Activated naive CD4-positive, alpha-beta T cell (primary cell): Measurements from ENCODE around the gene PKDCC.
A peak's percentile ranks its signal among the peaks of the same experiment; 100 is the strongest.

Experiments used
- DNase-seq, 4 experiments: peaks; one replicate each; lab custom pipeline; 2025; lab: John Stamatoyannopoulos, UW

Gene PKDCC, protein sequence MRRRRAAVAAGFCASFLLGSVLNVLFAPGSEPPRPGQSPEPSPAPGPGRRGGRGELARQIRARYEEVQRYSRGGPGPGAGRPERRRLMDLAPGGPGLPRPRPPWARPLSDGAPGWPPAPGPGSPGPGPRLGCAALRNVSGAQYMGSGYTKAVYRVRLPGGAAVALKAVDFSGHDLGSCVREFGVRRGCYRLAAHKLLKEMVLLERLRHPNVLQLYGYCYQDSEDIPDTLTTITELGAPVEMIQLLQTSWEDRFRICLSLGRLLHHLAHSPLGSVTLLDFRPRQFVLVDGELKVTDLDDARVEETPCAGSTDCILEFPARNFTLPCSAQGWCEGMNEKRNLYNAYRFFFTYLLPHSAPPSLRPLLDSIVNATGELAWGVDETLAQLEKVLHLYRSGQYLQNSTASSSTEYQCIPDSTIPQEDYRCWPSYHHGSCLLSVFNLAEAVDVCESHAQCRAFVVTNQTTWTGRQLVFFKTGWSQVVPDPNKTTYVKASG

DNA sequence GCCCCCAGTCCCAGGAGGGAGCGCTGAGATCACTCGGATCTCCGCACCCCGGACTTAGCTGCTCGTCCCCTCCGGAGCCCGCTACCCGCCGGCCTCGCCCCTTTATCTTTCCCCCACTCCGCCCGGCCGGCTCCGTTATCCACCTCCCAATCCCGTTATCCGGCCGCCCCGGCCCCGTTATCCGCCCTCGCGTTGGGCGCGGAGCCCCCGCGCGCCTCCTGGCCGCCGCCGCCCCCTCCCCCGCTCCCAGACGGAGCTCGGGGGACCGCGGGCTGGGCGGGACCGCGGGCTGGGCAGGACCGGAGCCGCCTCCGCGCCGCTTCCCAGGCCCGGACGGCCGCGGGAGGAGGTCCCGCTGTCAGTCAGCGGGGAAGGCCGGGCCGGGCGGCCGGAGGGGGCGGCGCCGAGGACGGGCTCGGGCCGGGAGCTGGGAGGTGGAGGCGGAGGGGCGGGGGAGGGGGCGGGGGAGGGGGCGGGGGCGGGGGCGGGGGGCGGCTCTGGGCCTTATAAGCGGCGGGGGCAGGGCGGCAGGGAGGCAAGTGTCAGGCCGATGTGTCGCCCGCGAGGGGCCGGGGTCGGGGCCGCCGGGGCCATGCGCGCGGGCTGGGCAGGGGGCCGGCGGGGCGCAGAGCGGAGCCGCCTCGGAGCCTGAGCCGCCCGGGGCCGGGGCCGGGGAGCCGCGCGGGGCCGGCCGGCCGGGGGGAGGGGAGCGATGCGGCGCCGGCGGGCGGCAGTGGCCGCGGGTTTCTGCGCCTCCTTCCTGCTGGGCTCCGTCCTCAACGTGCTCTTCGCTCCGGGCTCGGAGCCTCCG, at the start of gene PKDCC:
PKDCC (plus strand) TSS at position 534 of the 811 bp plus-strand sequence; CDS start at position 713, 179 bp downstream.
- peak in 1 of 4 experiments; percentile 4 for DNase-seq

GRCh38 chr2:41998186-41999127, 49.4 kb upstream of the PKDCC start:
- no peak for DNase-seq

DNA sequence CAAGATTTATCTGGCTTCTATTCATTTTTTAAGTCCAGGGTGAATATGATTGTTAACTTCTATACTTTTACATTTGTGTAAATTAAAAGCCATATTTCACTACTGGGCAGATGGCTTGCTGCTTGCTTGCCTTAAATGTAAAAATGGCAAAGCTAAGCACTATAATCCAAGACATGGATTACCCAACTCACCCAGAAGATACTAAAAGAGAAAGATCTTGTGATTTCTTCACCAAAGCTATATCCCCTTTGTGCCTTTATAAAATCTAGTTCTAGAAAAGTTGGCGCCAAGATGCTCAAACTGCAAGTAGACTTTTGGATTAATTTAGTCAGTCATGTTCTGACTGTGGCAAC, 48.7 kb upstream of the PKDCC start:
- no peak for DNase-seq

GRCh38 chr2:41999592-42000281, 48.1 kb upstream of the PKDCC start:
- no peak for DNase-seq

DNA sequence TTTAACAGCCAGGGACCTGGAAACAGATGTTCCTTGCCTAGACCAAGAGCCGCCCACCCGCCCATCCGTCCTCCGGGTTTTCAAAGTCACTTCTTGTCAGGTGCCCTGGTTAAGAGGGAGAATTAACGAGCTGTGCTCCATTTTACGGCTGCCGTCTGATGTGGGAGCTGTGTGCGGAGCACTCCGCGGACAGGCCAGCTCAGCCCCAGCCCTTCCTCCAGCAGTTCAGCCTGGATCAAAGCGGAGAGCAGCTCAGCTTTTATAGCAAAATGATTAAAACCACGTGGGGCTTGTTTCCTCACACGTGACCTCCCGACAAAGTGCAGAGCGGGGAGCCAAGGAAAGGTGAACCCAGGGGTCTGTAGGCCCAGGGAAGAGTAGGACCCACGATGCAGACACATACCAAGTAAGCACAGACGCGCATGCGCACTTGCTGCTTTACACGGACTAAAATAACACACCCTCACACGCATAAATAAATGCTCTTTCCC, 46.1 kb upstream of the PKDCC start:
- DNase-seq = no peak

DNA sequence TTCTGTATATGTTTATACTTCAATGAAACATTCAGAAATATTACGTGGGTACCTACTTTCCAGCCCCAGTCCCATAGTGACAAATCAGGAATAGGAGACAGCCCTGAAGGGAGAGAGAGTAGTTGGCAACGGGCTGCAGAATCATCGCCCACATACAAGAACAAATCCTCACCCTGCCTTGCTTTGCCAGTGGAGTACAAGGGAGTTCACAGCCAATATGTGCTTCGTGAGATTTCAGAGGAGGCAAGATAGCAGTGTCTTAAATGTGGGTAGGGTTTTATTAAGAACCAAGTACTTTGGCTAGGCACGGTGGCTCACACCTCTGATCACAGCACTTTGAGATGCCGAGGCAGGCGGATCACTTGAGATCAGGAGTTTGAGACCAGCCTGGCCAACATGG, 40.3 kb upstream of the PKDCC start:
- no peak for DNase-seq

DNA sequence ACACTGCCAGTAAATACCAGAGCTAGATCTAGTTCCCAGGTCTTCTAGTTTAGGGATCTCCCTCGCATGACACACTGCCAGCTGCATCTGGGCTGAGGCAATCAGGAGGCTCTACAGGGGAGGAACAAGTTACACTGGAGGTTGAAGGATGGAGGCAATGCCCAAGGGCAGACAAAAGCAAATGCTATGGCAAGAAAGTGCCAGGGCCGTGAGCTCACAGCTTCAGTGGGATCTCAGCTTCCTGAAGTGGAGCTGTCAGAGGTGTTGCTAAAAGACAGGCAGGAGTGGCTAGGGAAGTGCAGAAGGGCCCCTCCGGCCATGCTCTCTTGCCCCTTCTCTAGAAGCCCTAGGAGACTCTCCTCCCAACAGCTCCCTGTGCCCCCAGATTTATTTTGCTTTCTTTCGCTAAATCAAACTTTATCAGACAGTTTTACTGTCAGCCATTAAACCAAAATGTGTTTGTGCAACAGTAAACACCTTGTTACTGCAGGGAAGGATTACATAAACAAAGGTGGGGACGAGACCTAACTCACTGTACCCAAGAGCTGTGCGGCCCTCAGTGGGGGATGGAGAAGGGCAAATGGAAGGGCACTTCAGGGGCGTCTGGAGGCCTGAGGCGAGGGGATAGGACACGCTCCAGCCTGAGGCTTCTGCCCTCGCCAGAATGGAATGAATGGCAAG, 39.4 kb upstream of the PKDCC start:
- DNase-seq = no peak

DNA sequence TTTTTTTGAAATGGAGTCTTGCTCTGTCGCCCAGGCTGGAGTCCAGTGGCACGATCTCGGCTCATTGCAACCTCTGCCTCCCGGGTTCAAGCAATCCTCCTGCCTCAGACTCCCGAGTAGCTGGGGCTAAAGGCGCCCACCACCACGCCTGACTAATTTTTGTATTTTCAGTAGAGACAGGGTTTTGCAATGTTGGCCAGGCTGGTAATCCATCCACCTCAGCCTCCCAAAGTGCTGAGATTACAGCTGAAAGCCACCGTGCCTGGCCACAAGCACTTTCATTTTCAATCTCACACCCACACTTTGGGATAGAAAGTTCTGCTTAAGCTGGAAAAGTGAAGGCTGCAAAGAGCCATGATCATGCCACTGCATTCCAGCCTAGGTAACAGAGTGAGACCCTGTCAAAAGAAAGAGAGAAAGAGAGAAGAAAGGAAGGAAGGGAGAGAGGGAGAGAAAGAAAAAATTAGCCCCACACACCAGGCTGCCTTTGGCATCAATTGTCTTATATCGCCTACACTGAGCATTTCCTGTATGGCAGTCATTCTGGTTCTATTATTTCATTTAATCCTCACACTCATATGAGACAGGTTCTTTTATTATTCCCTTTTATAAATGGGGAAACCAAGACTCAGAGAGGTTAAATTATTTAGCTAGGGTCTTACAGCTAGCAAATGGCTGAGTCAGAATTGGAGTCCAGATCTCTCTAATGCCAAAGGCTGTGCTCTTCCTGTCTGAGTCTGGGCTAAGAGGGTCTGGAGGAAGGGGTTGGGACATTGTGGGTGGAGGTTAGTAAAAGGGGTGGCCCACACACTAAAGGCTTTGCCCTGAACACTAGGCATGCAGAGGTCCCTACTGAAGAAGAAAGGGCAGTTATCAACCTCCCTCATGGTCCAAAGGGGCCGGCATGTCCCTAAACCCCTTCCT, 37.9 kb upstream of the PKDCC start:
- no peak for DNase-seq

DNA sequence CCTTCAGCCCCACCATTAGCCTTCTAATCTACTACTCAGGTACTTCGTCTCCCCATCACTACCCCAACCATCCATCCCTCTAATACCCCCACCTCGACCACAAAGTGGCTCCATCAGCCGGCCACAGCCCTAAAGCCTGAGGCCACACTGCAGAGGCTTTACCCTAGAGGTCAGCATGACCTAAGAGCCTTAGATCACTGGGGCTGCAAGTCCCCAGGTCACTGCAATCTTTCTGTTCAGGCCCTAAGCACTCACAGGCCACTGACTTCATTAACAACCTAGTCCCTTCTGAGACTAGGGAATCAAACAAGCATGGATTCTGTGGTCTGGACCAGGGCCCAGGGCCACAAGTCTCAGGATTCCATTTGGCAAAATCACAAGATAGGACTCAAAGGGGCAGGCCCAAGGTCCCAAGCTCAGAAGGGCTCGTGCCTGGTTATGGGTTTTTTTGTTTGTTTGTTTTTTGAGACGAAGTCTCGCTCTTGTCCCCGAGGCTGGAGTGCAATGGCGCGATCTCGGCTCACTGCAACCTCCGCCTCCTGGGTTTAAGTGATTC, 37.0 kb upstream of the PKDCC start:
- DNase-seq = no peak

GRCh38 chr2:42012137-42012536, 35.7 kb upstream of the PKDCC start:
- DNase-seq = no peak

DNA sequence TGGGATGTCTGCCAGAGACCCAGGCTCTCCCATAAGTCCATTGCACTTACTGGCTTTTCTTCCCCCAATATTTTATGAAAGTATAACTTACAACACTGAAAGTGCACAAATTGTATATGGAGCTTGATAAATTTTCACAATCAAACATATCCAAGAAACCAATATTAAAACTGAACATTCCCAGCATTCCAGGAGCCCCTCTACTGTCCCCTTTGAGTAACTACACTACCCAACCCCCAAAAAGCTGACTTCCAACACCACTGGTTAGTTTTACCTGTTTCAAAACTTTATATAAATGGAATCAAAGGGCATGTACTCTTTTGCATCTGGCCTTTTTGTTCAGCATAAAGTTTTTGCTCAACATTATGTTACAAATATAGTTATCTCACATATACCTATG, 35.2 kb upstream of the PKDCC start:
- no peak for DNase-seq

- DNase-seq = no peak
Observed at GRCh38 chr2:42013409-42013808, 34.4 kb upstream of the PKDCC start.

- DNase-seq = no peak
Observed at GRCh38 chr2:42021464-42021863, 26.4 kb upstream of the PKDCC start.

DNA sequence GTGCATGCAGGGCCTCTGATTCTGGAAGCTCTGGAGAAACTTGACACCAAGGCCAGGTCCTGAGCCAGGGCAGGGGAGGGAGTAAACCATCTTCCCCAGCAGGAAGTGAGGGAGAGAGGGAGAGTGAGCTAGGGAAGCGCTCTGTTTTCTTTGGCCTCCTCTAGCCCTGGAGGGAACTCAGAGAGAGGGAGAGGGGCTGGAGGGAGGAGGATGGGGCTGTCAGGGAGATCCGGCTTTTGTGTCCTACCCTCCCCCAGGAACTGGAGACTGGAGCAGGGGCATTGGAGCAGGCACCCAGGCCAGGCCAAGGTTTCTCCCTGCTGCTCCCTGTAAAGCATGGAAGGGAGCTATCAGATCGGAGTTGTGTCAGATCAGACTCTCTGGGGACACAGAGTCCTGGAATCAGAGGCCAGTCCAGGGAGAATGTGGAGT, 22.7 kb upstream of the PKDCC start:
- no peak for DNase-seq

- DNase-seq = no peak
Observed at GRCh38 chr2:42026272-42026671, 21.5 kb upstream of the PKDCC start.

- DNase-seq = no peak
Observed at GRCh38 chr2:42028571-42029148, 19.2 kb upstream of the PKDCC start.

DNA sequence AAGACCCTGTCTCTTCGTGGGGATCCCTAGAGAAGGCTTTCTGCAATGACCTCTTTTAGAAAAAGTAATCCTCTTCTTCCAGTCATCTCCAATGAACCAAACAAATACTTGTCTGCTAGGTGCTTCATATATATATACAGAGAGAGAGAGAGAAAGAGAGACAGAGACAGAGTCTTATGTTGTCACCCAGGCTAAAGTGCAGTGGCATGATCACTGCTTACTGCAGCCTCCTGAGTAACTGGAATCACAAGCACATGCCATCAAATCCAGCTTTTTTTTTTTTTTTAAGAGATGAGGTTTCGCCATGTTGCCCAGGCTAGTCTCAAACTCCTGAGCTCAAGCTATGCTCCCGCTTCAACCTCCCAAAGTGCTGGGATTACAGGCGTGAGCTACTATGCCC, 18.6 kb upstream of the PKDCC start:
- DNase-seq = no peak

- no peak for DNase-seq
Observed at GRCh38 chr2:42029639-42030199, 18.1 kb upstream of the PKDCC start.
